Endothelial cell (in vitro differentiated cells): Measurements from ENCODE around the gene TWF2. TPM values are rescaled to one million over a fixed set of nuclear protein-coding genes. Genes with fewer than 3 reads are reported as not detected.

ENCODE experiments used
- DNase-seq: peaks from one replicate; pipeline ENCODE4 v3.0.0; 2021; ENCODE audit warnings: low spot score
- H3K27ac Mint-ChIP-seq: one replicate; pipeline ENCODE4 v1.8.0; 2021; ENCODE audit warnings: mixed read lengths, inconsistent platforms; ENCODE audit not compliant: unreplicated experiment
- H3K27me3 Mint-ChIP-seq: one replicate; pipeline ENCODE4 v1.8.0; 2021; ENCODE audit warnings: mild to moderate bottlenecking, moderate library complexity, mixed read lengths, inconsistent platforms; ENCODE audit not compliant: unreplicated experiment
- H3K36me3 Mint-ChIP-seq: one replicate; pipeline ENCODE4 v1.8.0; 2021; ENCODE audit warnings: mild to moderate bottlenecking, low read depth, mixed read lengths, inconsistent platforms; ENCODE audit not compliant: unreplicated experiment
- H3K4me1 Mint-ChIP-seq: one replicate; pipeline ENCODE4 v1.8.0; 2021; ENCODE audit warnings: mild to moderate bottlenecking, mixed read lengths, inconsistent platforms; ENCODE audit not compliant: unreplicated experiment
- H3K4me3 Mint-ChIP-seq: one replicate; pipeline ENCODE4 v1.8.0; 2021; ENCODE audit warnings: mild to moderate bottlenecking, mixed read lengths, inconsistent platforms; ENCODE audit not compliant: unreplicated experiment
- H3K9me3 Mint-ChIP-seq: one replicate; pipeline ENCODE4 v1.8.0; 2021; ENCODE audit warnings: mixed read lengths, inconsistent platforms; ENCODE audit not compliant: unreplicated experiment
- total RNA-seq: library from RNA; stranded (reverse); fragmentation: NEBNext Ultra II Directional; extraction: Animal tissue kit (Norgen Biotek cat#: 25700); gene quantifications from one replicate; pipeline ENCODE4 v1.2.1, GENCODE V29; 2021; ENCODE audit not compliant: unreplicated experiment
- TF ChIP-seq, protein P1 (sequence below): fragments of 200-600 bp; sonication (generic); IDR thresholded peaks from one replicate; pipeline ENCODE4 v1.5.0; 2021; ENCODE audit warnings: antibody characterized with exemption; ENCODE audit not compliant: unreplicated experiment

The TWF2 gene
- total RNA-seq, 1 donor from 2014 or later, result 85.3 TPM

DNA sequence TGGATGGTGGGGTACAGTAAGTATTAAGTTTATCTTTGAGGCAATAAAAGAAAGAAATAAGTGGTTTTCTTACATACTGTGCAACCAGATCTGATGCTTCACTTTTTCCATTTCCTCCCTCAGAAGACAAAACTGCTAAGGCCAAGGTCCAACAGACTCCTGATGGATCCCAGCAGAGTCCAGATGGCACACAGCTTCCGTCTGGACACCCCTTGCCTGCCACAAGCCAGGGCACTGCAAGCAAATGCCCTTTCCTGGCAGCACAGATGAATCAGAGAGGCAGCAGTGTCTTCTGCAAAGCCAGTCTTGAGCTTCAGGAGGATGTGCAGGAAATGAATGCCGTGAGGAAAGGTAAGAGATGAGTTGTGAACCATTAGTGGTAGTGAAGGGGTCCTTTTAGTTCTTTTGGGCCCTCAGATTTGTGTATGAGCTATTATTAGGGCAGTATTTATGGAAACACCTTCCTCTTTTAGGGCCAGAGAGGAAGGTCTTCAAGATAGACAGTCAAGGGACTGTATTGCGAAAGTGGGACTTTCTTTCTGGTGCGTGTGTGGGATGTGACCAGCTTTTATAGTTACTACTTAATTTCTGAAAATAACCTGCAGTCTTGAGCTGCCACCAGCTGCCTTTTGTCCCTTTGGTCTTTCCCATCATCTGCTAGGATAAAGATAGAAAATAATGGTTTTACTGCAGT is 36.4 kb downstream of the TWF2 start:
- TF ChIP-seq, protein P1, sequence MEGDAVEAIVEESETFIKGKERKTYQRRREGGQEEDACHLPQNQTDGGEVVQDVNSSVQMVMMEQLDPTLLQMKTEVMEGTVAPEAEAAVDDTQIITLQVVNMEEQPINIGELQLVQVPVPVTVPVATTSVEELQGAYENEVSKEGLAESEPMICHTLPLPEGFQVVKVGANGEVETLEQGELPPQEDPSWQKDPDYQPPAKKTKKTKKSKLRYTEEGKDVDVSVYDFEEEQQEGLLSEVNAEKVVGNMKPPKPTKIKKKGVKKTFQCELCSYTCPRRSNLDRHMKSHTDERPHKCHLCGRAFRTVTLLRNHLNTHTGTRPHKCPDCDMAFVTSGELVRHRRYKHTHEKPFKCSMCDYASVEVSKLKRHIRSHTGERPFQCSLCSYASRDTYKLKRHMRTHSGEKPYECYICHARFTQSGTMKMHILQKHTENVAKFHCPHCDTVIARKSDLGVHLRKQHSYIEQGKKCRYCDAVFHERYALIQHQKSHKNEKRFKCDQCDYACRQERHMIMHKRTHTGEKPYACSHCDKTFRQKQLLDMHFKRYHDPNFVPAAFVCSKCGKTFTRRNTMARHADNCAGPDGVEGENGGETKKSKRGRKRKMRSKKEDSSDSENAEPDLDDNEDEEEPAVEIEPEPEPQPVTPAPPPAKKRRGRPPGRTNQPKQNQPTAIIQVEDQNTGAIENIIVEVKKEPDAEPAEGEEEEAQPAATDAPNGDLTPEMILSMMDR, result no peak
- Mint-ChIP-seq H3K27ac (no peak overlapping the region), H3K4me3 (no peak overlapping the region), H3K36me3 (peaks cover 46% of the 10 kb centered on the region), H3K4me1 (peaks cover 15% of the 10 kb centered on the region), H3K27me3 (peaks cover 3% of the 10 kb centered on the region), H3K9me3 (no peaks in the 10 kb centered on the region)
- DNase-seq, result no peak

DNA sequence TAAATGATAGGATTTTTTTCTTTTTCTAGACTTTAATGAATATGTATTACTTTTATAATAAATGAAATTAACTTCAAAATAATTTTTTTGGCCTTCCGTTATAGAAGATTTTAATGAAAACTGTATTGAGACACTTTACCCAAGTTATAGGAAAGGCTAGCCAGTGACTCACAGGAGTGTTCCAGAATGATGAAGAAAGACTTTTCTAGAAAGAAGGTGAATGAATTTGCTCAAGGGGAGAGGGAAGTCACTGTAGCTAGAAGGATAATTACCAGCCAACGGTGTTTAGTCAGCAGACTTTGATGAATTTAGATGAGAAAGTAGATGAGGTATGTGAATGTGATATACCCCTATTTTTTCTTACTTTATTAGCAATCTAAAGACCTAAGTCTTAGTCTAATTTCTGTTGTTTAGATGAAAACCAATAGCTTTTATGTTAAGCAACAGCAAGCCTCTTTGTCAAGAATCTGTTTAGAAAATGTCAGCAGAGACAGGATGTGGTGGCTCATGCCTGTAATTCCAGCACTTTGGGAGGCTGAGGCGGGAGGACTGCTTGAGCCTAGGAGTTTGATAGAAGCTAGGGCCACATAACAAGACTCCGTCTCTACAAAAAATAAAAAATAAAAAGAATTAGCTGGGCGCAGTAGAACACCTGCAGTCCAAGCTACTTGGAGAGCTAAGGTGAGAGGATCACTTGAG is 37.8 kb downstream of the TWF2 start:
- Mint-ChIP-seq H3K27ac (peak overlapping the region; percentile 25), H3K4me1 (peaks cover 21% of the 10 kb centered on the region), H3K4me3 (no peak overlapping the region), H3K27me3 (peaks cover 3% of the 10 kb centered on the region), H3K36me3 (peaks cover 42% of the 10 kb centered on the region), H3K9me3 (no peaks in the 10 kb centered on the region)
- DNase-seq, result no peak
- TF ChIP-seq, protein P1, result no peak

GRCh38 chr3:52198643-52199608 is 40.0 kb downstream of the TWF2 start:
- H3K4me3 Mint-ChIP-seq, result peak overlapping the region; percentile 99
- TF ChIP-seq, protein P1, result no peak
- peaks cover 21% of the 10 kb centered on the region for H3K4me1 Mint-ChIP-seq
- H3K27ac Mint-ChIP-seq, result peak overlapping the region; percentile 78
- H3K9me3 Mint-ChIP-seq, result no peaks in the 10 kb centered on the region
- peaks cover 3% of the 10 kb centered on the region for H3K27me3 Mint-ChIP-seq
- DNase-seq, result no peak
- peaks cover 28% of the 10 kb centered on the region for H3K36me3 Mint-ChIP-seq

GRCh38 chr3:52197842-52198625 is 40.9 kb downstream of the TWF2 start, which contains the start of gene ALAS1:
Gene ALAS1 (plus strand): TSS chr3:52198160. CDS start chr3:52199242, 1,082 bp downstream.
- Mint-ChIP-seq H3K9me3 (no peaks in the 10 kb centered on the region), H3K4me3 (peak within 1 kb of the TSS; percentile 99), H3K27ac (peak within 1 kb of the TSS; percentile 78), H3K4me1 (peaks cover 21% of the 10 kb centered on the region), H3K36me3 (peaks cover 23% of the 10 kb centered on the region), H3K27me3 (peaks cover 3% of the 10 kb centered on the region)
- DNase-seq, result peak; percentile 96
- TF ChIP-seq, protein P1, result no peak
